Measurements from ENCODE around the gene PCYT1A.
A peak's percentile ranks its signal among the peaks of the same experiment; 100 is the strongest.
"Not testable (repeated sequence)": the region's sequence is repeated elsewhere in the genome, so short reads cannot be mapped to it uniquely, and the experiment has no call there.

PCYT1A gene

DNA sequence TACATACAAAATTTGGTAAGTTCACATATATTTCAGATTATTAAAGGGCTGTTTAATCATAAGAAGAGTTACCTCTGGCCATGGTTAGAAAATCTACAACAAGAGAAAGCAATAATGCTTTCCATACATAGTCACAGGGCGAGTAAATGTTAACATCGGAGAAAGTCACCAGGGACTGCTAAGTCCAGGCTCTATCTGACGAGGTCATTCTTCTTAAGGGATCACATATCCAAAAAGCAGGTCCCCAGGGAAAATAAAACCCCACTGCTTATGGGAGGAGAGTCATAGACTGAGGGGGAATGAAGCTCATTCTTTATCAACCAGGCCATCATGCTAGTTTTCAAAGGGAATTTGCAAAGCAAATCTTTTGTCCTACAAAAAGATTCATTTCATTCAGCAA lies 3.1 kb downstream of the PCYT1A start:
- peak; percentile 87 for DNase-seq

DNA sequence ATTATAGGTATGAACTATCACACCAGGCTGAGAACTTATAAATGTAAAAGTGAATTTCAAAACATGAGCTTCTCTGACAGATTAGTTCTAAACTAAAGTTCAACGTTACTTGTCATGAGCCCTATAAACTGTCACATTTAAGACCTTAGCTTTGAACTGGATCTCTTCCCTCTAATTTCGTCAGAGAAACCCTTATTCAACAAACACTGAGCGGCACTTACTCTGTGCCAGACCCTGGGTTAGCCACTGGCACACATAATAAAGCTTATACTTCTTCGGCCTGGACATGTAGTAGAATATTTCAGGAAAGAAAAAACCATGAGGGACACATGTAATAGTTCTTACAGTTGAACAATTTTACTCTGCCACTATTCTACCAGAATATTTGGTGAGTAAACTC lies 5.6 kb downstream of the PCYT1A start:
- no peak for DNase-seq

DNA sequence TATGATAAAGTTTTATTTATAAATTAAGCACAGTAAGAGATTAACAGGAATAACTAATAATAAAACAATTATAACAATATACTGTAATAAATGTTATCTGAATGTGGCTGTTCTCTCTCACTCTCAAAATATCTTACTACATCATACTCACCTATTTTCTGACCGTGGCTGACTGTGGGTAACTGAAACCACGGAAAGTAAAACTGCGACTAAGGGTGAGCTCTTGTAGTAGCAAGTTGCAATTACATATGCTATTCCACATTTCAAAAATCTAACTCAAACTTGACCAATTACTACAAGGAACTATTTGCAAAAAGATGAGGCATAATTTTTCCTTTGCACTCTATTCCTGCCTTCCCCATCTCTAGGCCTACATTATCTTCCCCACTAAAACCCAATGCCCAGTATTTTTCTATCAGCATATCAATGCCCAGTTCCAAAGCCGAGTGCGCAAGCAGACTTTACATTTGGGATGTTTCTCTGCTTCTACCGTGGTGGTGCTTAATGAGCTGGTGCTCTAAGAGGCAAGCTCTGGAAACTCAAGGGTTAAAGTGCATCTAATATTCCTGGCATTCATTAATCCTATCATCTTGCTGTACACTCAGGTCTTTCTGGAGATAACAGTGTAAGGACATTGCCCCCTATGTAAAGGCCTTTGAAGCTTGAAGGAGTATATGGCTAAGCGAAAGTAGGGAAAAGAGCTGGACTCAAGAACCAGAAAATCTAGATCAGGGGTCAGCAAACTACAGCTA lies 6.7 kb downstream of the PCYT1A start:
- DNase-seq = no peak

DNA sequence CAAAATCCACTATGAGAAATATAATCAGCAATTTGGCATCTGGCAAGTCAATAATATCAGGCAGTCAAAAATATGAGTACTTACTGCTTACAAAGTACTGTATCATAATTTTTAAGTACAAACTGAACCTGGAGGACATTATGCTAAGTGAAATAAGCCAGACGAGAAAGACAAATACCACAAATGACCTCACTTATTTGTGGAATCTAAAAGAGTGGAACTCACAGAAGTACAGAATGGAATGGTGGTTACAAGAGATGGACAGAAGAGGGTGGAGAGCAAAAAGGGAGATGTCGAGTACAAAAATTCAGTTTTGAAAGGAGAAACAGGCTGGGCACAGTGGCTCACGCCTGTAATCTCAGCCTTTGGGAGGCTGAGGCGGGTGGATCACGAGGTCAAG lies 12.4 kb downstream of the PCYT1A start:
- no peak for DNase-seq

DNA sequence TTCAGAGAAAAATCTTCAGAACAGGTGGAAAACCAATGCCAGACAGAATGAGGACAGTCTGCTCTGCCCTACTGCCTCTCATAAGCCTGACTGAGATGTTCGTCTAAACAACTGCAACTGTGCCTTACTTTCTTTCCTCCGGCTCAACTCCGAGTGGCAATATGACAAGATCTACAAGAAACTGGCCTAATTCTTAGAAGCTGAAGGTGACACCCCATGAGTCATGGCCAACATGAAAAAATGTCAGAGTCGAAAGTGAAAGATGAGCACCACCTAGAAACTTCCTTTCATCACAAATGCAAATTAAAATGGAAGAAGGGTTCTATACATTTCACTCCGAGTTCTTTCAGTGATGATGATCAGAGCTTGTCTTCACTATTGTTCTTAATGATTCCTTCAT lies 12.9 kb downstream of the PCYT1A start:
- DNase-seq = no peak

DNA sequence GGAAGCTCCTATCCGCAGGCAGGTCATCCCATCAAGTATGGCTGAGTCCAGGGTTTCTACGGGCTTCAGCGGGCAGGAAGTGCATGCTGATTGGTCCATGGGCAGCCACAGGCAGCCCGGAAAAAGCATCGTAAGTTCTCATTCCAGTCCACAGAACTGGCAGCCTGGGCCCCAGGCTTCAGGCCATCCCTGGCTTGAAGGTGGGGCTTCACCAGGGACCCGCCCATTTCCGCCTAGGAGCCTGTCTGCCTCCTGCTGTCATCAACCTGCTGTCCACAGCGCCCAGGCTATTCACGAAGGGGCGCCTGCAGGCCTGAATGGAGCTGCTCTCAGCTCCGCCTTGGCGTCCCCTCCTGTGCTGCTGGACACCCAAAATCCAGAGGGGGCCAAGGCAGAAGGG lies 13.9 kb downstream of the PCYT1A start:
- no peak for DNase-seq

DNA sequence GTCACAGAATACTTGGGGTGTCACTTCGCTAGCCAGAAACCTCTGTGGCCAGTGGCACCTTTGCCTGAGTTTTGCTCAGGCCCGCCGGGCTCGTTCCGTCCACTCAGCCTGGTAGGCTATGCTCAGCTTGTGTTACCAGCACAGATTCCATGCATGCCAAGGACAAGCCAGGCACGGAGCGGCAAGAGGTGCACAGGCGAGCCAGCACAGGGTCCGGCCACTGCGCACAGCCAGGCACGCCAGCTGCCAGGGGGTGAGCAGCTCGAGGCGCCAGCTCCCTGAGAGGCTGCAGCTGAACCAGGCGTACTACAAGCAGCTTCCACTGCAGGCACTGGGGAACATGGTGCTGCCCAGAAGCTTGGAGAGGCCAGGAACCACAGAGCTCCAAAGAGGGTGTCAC lies 14.7 kb downstream of the PCYT1A start:
- no peak for DNase-seq

DNA sequence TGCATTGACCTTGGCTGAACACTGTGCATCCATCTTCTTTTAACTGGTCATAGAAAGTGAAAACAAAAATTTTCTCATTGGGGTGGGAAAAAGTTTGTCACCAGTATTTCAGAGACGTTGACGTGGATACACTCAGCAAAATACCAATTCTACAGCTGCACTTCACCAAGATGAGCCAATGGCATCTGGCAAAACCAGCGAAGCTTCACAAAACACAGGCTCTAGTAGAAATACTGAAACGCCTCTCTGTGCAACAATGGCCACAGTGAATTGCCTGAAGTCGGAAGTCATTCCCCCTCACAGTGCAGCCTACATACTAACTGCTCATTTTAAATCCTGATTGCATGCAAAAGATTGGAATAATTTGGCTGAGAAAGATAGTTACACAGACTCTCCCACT lies 17.0 kb downstream of the PCYT1A start:
- DNase-seq = no peak

DNA sequence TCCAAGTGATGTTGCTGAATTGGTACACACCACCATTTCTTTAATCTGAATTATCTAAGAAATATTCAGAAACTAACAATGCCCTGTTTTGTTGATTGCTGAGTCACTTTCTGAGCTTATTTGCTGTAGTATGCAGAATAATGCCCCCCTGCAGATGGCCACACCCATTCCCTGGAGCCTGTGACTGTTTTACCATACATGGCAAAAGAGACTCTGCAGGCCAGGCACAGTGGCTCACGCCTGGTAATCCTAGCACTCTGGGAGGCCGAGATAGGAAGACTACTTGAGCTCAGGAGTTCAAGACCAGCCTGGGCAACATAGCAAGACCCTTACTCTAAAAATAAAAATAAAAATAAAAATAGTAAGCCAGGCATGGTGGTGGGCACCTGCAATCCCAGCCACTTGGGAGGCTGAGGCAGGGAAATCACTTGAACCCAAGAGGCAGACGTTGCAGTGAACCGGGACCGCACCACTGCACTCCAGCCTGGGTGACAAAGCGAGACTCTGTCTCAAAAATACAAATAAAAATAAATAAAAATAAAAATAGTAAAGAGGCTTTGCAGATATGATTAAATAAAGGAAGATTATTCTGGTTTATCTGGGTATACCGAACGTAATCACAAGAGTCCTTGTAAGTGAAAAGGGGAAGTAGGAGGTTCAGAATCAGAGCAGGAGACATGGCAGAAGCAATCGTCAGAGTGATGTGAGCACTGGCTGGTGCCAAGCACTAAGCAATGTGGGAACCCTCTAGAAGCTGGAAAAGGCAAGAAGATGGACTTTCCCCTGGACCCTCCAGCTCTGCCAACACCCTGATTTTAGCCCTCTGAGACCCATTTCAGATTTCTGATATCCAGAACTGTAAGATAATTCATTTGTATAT lies 19.0 kb downstream of the PCYT1A start:
- no peak for DNase-seq

DNA sequence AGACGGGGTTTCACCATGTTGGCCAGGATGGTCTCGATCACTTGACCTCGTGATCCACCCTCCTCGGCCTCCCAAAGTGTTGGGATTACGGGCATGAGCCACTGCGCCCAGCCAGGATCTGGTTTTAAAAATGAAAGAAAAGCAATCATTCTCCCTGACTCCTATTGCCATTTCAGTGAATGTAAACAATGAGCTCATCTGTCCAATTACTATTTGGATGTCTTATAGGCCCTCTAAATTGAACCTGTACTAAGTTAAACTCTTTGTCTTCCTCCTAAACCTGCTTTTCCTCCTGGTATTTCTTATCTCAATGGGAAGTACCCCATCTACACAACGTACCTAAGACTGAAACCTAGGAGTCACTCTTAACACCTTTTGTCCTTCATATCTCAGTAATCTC lies 23.7 kb downstream of the PCYT1A start:
- no peak for DNase-seq

DNA sequence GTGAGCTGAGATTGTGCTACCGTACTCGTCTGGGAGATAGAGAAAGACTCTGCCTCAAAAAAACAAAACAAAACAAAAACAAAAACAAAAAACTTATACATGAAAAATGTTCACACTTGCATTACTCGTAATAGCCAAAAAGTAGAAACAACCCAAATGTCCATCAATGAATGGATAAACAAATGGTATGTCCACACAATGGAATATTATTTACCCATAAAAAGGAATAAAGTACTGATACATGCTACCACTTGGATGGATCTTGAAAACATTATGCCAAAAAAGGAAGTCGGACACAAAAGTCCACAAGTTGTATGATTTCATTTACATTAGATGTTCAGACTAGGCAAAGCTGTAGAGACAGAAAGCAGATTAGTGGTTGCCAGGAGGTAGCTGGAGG lies 26.7 kb downstream of the PCYT1A start:
- no peak for DNase-seq

DNA sequence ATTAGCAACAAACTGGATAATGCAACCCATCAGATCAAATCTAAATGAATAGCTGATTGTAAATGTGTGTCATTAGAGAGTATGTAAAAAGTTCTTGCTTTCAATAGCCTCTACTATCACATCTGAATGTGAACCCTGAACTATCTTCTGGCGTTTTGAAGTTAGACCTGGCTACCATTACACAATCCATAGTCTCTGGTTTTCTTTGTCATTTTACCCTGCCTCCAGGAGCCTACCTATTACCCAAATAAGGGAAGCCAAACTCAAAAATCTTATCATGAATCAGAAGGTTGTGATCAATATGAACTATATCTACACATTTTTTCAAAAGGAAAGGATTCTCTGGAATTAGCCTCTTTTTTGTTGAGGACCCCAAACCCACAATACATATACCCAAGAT lies 31.8 kb downstream of the PCYT1A start:
- DNase-seq = no peak

DNA sequence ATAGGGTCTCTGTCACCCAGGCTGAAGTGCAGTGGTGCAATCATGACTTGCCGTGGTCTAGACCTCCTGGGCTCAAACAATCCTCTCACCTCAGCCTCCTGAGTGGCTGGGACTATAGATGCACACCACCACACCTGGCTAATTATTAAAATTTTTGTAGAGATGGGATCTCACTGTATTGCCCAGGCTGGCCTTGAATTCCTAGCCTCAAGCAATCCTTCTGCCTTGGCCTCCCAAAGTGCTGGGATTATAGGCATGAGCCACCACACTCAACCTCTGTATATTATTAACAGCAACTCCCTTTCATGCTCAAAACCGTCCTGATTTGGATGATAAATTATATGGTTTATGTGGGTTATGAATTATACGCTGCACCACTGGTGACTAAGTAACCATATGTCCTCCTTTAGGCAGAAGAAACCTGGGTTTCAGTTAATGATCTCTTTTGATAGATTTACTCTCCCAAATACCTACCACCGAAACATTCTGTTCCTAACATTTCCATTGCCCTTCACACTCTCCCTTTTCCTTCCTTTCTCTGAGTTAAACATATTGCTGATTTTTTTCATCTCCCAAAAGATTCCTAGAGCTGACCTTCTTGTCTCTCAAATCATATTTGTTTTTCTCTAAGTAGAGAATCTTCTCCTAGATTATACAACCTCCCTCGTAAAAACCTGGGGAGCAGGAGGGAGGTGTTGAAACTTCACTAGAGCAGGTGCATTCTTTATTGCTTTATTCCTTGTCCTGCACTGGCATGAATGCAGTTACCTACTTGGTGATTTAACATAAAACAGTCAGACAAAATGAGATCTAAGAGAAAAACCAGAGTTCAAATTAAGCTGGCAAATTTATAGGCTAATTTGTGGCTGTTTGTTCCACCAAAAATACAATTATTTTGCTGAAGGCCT lies 32.9 kb downstream of the PCYT1A start:
- DNase-seq = no peak

DNA sequence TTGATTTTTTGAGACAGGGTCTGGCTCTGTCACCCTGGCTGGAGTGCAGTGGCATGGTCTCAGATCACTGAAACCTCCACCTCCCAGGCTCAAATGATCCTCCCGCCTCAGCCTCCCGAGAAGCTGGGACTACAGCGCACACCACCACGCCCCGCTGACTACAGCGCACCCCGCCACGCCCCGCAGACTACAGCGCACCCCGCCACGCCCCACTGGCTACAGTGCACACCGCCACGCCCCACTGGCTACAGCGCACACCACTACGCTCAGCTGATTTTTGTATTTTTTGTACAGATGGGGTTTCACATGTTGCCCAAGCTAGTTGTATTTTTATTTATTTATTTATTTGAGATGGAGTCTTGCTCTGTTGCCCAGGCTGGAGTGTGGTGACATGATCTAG lies 35.6 kb downstream of the PCYT1A start:
- no peak for DNase-seq

DNA sequence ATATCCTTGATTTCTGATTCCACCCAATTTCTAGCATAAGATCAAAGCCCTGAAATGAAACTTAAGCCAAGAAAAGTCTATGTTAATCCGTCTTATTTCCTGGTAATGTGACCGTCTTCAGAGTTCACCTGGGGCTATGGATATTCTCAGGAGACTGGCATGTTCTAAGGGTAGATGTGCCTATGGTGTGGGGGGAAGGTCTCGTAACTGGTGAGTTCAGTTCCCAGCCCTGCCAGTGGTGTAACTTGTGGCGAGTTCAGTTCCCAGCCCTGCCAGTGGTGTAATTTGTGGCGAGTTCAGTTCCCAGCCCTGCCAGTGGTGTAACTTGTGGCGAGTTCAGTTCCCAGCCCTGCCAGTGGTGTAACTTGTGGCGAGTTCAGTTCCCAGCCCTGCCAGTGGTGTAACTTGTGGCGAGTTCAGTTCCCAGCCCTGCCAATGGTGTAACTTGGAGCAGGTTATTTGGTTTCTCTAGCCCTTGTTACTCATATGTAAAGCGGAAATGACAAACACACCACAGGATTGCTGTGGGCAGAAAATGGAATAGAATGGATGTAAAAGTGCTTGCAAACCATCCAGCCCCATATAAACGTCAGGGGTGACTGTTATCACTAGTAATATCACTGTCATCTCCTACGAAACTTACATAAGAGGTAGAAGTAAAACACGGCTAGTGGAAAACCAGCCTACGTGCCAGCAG lies 40.8 kb downstream of the PCYT1A start:
- no peak for DNase-seq

DNA sequence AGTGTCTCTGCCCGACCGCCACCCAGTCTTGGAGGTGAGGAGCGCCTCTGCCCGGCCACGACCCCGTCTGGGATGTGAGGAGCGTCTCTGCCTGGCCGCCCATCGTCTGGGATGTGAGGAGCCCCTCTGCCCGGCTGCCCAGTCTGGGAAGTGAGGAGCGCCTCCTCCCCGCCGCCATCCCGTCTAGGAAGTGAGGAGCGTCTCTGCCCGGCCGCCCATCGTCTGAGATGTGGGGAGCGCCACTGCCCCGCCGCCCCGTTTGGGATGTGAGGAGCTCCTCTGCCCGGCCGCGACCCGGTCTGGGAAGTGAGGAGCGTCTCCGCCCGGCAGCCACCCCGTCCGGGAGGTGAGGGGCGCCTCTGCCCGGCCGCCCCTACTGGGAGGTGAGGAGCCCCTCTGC lies 43.4 kb downstream of the PCYT1A start:
- not testable (repeated sequence) for DNase-seq

DNA sequence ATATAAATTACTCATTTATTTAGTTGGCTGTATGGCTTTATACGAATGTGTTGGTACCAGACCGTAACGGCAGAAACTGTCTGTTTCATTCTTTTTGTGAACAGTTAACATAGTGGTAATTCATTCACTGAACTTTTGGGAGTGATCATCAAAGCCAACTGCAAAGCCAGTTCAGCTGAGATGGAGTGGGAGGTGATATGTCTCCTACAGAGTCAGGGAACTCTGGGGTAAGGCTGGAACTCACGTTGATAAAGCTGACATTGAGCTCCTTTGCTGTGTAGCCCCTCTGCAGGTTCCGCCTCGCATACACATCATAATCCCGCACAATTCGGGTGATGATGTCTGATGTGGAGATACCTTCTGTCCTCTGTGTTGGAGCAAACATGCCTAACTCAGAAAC lies 45.8 kb downstream of the PCYT1A start:
- DNase-seq = no peak

DNA sequence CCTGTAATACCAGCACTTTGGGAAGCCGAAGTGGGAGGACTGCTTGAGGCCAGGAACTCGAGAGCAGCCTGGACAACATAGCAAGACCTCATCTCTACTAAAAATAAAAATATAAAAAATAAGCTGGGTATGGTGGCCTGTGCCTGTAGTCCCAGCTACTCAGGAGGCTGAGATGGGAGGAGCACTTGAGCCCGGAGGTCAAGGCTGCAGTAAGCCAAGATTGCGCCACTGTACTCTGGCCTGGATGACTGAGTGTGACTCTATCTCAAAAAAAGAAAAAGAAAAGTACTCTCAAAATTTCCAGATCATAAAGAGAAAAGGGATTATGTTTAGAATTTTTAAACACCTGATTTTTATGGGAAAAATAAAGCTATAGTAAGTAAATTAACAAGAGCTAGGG lies 47.1 kb downstream of the PCYT1A start:
- no peak for DNase-seq

DNA sequence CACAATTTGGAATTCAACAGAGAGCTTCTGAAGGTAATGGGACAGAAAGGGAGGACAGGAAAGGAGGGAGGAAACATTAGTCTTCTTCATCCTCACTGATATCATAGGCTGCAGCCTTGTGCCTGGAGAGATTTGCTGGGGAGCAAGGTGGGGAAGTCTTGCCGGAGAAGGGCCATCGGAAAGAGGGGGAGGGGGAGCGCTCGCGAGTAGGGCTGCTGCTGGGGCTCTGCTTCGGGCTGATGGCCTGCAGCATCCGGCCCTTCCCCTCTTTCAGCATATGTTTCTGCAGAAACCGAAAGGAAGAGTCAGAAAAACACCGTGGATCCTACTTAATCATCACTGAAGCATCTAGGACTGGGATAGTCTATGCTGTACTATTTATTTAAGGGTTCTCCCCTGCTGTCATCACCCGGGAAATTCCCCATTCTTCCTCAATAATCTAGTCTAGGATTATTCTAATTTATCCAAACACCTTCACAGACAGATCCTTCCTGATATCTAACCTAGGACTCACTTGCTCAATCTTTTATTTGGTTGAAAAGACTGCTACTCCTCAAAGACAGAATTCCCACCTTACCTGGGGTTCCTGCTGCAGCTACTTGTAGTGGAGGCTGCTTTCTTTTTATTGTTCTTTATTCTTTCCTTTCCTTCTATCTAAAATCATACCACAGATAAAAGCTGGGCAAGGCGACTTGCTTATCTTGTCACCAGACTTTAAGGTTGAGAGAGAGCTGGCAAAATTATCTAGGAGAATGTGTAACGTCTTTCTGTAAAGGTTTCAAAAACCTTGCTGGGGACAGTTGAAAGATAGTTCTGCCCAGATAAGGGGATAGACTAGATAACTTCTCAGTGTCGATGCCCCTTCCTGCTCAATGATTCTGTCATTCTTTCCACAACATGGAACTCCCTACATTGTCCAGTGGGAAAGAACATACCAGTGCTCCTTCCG lies 48.6 kb downstream of the PCYT1A start:
- no peak for DNase-seq

DNA sequence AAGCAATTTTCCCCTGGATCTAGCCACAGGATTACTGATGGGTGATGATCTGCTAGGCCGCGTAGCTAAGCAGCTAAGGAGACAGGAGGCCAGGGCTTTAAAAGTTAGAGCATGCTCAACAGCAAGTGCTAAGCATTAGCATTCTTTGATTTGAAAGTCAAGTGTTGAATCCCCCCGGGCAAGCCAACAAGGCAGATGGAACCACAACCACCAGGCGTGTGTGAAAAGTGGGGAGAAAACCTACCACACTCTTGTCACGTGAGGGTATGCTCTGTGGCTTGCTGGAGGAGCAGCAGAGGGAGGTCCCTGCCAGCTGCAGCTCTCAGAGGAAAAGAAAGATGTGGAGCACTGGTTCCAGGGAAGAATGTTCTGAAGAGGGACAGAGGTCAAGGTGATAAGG lies 50.3 kb downstream of the PCYT1A start:
- no peak for DNase-seq

DNA sequence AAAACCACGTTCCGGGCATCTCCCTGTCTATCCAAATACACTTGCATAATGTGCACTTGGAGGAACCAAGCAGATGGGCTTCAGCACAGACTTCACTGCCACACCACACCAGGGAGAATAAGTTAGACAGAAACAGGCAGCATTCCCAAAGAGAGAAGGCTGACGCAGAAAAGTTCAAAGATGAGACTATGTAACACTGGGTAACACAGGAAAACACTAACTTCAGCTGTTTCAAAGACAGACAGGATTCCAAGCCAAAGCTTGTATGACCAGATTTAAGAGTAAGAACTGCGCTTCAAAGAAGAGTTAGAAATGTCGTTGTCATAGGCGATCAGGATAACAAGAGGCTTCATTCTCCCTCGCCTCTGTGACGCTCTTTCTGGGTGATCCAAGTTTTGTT lies 51.3 kb downstream of the PCYT1A start:
- no peak for DNase-seq

All from NCI-H526 treated with DMSO at 0.1 percent for 48 hours (cell line).